GM19099 (cell line): ENCODE measurements around the gene ALLC.

Source experiments
- POLR2A ChIP-seq: IDR thresholded peaks from 3 replicates; pipeline ENCODE4 v1.6.1; 2011; ENCODE audit warnings: low read depth; ENCODE audit not compliant: insufficient read length; ENCODE audit errors: extremely low read depth

The ALLC gene

GRCh38 chr2:3679180-3679579, 21.2 kb downstream of the ALLC start:
- TF ChIP-seq POLR2A, result no peak

- TF ChIP-seq POLR2A, result no peak
These were observed 21.8 kb downstream of the ALLC start for GRCh38 chr2:3679616-3680393.

GRCh38 chr2:3680548-3681345, 22.7 kb downstream of the ALLC start:
- no peak for TF ChIP-seq POLR2A

- no peak for TF ChIP-seq POLR2A
These were observed 23.6 kb downstream of the ALLC start for GRCh38 chr2:3681625-3682024.

GRCh38 chr2:3682811-3683210, 24.8 kb downstream of the ALLC start:
- no peak for TF ChIP-seq POLR2A

- TF ChIP-seq POLR2A, result no peak
These were observed 25.9 kb downstream of the ALLC start for GRCh38 chr2:3683748-3684454.

- TF ChIP-seq POLR2A, result no peak
These were observed 32.2 kb downstream of the ALLC start for GRCh38 chr2:3689998-3690748.

GRCh38 chr2:3692375-3692774, 34.4 kb downstream of the ALLC start:
- no peak for TF ChIP-seq POLR2A

- no peak for TF ChIP-seq POLR2A
These were observed 38.5 kb downstream of the ALLC start for GRCh38 chr2:3696545-3696944.

GRCh38 chr2:3701071-3701470, 43.1 kb downstream of the ALLC start:
- no peak for TF ChIP-seq POLR2A

- no peak for TF ChIP-seq POLR2A
These were observed 45.3 kb downstream of the ALLC start, which contains the start of gene DCDC2C for GRCh38 chr2:3703236-3703756. Gene DCDC2C, plus strand, starts transcription at chr2:3703575. Its CDS starts 177 bp downstream, at chr2:3703752.

- TF ChIP-seq POLR2A, result no peak
These were observed 45.9 kb downstream of the ALLC start for GRCh38 chr2:3703757-3704355.

GRCh38 chr2:3704692-3705091, 46.7 kb downstream of the ALLC start:
- TF ChIP-seq POLR2A, result no peak

GRCh38 chr2:3705782-3706181, 47.8 kb downstream of the ALLC start:
- TF ChIP-seq POLR2A, result no peak
